Natural killer cell (primary cell): ENCODE measurements around the gene UTS2R. TPM values are rescaled to one million over a fixed set of nuclear protein-coding genes. Genes with fewer than 3 reads are reported as not detected.
A peak's percentile ranks its signal among the peaks of the same experiment; 100 is the strongest.

Experiments used
- ATAC-seq, 3 donors: fragments of 150-1000 bp in 2 of 3; fragments of 200-7000 bp in 1 of 3; cut with Tn5 transposase; 1 replicate in 1 of 3; 2 replicates in 2 of 3; pipeline ENCODE4 v1.10.0; 2021; ENCODE audit warnings: mild to moderate bottlenecking in 2 of 3, moderate library complexity in 2 of 3
- DNase-seq, 2 donors: peaks; one replicate each; pipeline versions ENCODE4 v3.0.0 to v3.0.0-alpha.2; 2013 to 2021; ENCODE audit warnings: mixed read lengths in 1 of 2
- H3K27ac ChIP-seq: one replicate; pipeline ENCODE4 v1.5.1; 2013; ENCODE audit warnings: mild to moderate bottlenecking, low read length
- H3K27me3 ChIP-seq: one replicate; pipeline ENCODE4 v1.6.1; 2013; ENCODE audit warnings: low read length; ENCODE audit not compliant: control insufficient read depth, insufficient read depth
- H3K36me3 ChIP-seq: one replicate; pipeline ENCODE4 v1.6.1; 2013; ENCODE audit warnings: low read length; ENCODE audit not compliant: control insufficient read depth, insufficient read depth
- H3K4me1 ChIP-seq: one replicate; pipeline ENCODE4 v1.6.1; 2013; ENCODE audit warnings: low read length; ENCODE audit not compliant: control insufficient read depth, insufficient read depth
- H3K4me3 ChIP-seq: one replicate; pipeline ENCODE4 v1.5.1; 2013; ENCODE audit warnings: low read length
- H3K9me3 ChIP-seq: one replicate; pipeline ENCODE4 v1.6.1; 2013; ENCODE audit warnings: low read length; ENCODE audit not compliant: control insufficient read depth, insufficient read depth
- H3K27ac Mint-ChIP-seq, 2 donors: one replicate each; pipeline ENCODE4 v1.8.0; 2022; ENCODE audit warnings: mild to moderate bottlenecking in 2 of 2, mixed read lengths in 2 of 2, moderate library complexity in 1 of 2
- H3K27me3 Mint-ChIP-seq, 2 donors: one replicate each; pipeline ENCODE4 v1.8.0; 2022; ENCODE audit warnings: low read depth in 2 of 2, mixed read lengths in 2 of 2
- H3K36me3 Mint-ChIP-seq: one replicate; pipeline ENCODE4 v1.8.0; 2022; ENCODE audit warnings: mixed read lengths
- H3K4me1 Mint-ChIP-seq, 2 donors: one replicate each; pipeline ENCODE4 v1.8.0; 2022; ENCODE audit warnings: mixed read lengths in 2 of 2
- H3K4me3 Mint-ChIP-seq: one replicate; pipeline ENCODE4 v1.8.0; 2022; ENCODE audit warnings: mild to moderate bottlenecking, moderate library complexity, mixed read lengths
- H3K9me3 Mint-ChIP-seq, 2 donors: one replicate each; pipeline ENCODE4 v1.8.0; 2022; ENCODE audit warnings: mixed read lengths in 2 of 2
- WGBS: methylation state at CpG from one replicate; pipeline ENCODE4 v1.1.7; 2013; ENCODE audit warnings: missing lambda C conversion rate; ENCODE audit not compliant: insufficient coverage; 5-methylcytosine and 5-hydroxymethylcytosine counted together
- intact Hi-C: fragments of 100-400 bp; cut with micrococcal nuclease; formaldehyde crosslinking; loops from one replicate; pipeline ENCODE4 v1.14.2; 2022
- total RNA-seq, 4 donors: library from RNA; stranded (reverse); fragments of 120-200 nt in 1 of 4; gene quantifications; one replicate each; pipeline versions ENCODE4 v1.2.3 to v1.2.4, GENCODE V29; 2013 to 2022
- TF ChIP-seq, protein P1 (sequence below): fragments of 200-600 bp; IDR thresholded peaks from one replicate; pipeline ENCODE4 v1.8.0; 2022; ENCODE audit warnings: antibody characterized with exemption

UTS2R gene
- total RNA-seq, 3 donors from 2014 or later (not counting 1 experiment from before 2014, with no cell fraction given), result 0.28 TPM; not detected in 2

DNA sequence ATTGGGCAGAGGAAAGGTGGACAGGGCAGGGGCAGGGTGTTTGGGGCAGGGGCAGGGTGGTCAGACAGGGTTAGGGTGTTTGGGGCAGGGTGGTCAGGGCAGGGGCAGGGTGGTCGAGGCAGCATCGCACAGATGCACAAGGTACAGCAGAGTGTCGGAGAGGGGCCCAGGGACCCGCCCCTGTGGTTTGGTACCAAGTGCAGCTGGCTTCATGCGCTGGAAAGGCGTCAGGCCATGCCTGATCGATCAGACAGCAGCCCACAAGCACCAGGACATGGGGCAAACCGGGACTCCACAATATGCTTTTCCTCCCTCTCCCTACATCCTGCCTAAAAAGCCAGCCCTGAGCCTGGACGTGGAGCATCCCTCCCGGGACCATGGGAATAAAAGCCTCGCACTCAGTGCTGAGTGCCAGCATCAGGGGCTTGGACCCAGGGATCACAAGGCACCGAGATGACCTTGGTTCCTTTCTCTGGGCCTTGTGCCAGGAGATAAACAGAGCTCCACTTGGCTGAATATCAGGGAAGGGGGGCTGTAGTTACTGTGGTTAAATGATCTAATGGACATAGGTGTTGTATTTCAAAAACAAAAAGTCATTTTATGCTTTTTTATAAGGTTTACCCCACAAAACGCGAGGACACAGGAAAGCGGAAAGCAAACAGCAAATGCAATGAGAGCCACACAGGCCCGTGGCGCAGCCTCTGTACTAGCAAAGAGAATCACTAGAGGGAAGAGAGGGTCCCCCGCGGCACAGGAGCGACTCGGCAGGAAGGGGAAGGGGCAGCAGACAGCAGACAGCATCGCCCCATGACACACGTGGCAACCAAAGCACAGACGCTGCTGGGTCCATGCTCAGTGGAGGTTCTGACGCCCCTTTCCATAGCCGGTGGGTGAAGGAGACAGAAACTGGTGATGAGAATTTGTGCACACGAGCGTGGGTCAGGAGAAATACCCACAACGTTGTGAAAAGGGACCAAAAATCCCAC, 41.3 kb downstream of the UTS2R start:
- 84% methylated on average over 26 of the region's 29 CpGs for WGBS
- TF ChIP-seq, protein P1, sequence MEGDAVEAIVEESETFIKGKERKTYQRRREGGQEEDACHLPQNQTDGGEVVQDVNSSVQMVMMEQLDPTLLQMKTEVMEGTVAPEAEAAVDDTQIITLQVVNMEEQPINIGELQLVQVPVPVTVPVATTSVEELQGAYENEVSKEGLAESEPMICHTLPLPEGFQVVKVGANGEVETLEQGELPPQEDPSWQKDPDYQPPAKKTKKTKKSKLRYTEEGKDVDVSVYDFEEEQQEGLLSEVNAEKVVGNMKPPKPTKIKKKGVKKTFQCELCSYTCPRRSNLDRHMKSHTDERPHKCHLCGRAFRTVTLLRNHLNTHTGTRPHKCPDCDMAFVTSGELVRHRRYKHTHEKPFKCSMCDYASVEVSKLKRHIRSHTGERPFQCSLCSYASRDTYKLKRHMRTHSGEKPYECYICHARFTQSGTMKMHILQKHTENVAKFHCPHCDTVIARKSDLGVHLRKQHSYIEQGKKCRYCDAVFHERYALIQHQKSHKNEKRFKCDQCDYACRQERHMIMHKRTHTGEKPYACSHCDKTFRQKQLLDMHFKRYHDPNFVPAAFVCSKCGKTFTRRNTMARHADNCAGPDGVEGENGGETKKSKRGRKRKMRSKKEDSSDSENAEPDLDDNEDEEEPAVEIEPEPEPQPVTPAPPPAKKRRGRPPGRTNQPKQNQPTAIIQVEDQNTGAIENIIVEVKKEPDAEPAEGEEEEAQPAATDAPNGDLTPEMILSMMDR, result no peak
- Histone ChIP-seq H3K36me3 (peaks cover 10% of the 10 kb centered on the region), H3K27ac (no peak overlapping the region), H3K4me1 (peaks cover 9% of the 10 kb centered on the region), H3K4me3 (no peak overlapping the region), H3K27me3 (no peaks in the 10 kb centered on the region), H3K9me3 (no peaks in the 10 kb centered on the region)
- Mint-ChIP-seq H3K27ac (no peak overlapping the region), H3K36me3 (no peaks in the 10 kb centered on the region), H3K9me3 (no peaks in the 10 kb centered on the region), H3K4me3 (no peak overlapping the region), H3K4me1 (peaks cover 15 to 16% of the 10 kb centered on the region in 2 donors), H3K27me3 (no peaks in the 10 kb centered on the region)
- intact Hi-C loops, result loop anchor here (10.0 kb wide), 1 partner anchor 168 kb away; no protein-coding TSS in a partner anchor
- no peak for ATAC-seq
- no peak for DNase-seq

DNA sequence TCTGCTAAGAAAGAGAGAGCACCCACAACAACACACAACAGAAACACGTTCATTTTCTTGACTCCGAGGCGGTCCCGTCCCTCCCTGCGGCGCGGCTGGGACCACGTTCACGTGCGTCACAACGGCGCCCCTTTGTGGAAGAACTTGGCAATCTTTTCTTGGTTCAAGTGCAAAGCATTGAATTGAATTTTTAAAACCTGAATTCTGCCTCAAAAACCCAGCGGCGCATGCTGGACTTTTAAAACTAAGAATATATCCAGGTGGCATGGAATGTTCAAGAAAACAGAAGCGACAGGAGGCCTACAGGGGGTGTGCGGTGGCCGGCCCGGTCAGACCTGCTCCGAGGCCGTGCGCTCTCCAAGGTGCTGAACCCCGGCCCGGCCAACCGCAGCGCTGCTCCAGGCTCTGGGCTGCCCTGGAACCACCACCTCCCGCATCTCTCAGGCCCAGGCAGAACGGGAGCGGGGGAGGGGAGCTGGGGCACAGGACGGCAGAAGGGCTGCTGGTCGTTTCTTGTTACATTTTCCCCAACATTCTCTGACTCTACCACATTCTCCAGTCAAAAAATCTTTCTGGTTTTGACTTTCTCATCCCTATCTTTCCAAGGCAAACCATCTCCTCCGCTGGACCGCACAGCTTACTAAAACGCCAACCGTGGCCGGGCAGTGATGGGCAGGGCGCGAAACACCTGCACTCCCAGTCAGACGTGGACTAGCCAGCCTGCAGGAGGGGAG, 43.1 kb downstream of the UTS2R start:
- DNase-seq (peak; percentile 64 to 82), ATAC-seq (peak; percentile 36 to 58 (median 39))
- H3K4me3 Mint-ChIP-seq, result peak overlapping the region; percentile 21

DNA sequence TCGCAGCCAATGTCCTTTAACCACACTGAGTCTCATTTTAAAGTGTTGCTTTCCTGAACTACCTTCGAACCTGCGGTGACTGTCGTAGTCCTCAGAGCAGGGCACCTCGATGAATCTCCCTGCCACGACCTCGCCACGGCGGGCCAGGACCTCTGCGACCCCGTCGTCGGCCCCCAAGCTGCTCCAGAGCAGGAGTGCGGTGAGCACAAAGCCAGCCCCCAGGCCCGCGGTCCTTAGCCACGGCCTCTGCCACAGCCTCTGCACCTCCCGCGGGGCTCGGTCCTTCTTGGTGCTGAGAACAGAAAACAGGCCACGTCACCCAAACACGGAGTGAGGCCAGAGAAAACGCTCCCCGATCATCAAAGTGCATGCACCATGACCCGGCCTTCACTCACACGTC, 43.8 kb downstream of the UTS2R start:
- WGBS, result 97% methylated on average over 26 of the region's 26 CpGs
- Histone ChIP-seq H3K36me3 (peaks cover 7% of the 10 kb centered on the region), H3K27ac (no peak overlapping the region), H3K4me1 (peaks cover 20% of the 10 kb centered on the region), H3K27me3 (no peaks in the 10 kb centered on the region), H3K9me3 (no peaks in the 10 kb centered on the region), H3K4me3 (no peak overlapping the region)
- H3K9me3 Mint-ChIP-seq, result no peaks in the 10 kb centered on the region
- no peaks in the 10 kb centered on the region for H3K36me3 Mint-ChIP-seq
- TF ChIP-seq, protein P1, result no peak
- no peak for DNase-seq
- H3K27me3 Mint-ChIP-seq, result no peaks in the 10 kb centered on the region
- intact Hi-C loops, result loop anchor here (5.0 to 10.0 kb wide), 2 partner anchors 63 to 171 kb away; no protein-coding TSS in a partner anchor
- no peak overlapping the region for H3K27ac Mint-ChIP-seq
- peaks cover 27 to 28% of the 10 kb centered on the region in 2 donors for H3K4me1 Mint-ChIP-seq
- peak overlapping the region; percentile 9 for H3K4me3 Mint-ChIP-seq
- ATAC-seq, result no peak

More for the DNA sequence above, 43.1 kb downstream of the UTS2R start:
- Mint-ChIP-seq H3K4me1 (peaks cover 21 to 22% of the 10 kb centered on the region in 2 donors), H3K36me3 (no peaks in the 10 kb centered on the region), H3K9me3 (no peaks in the 10 kb centered on the region), H3K27ac (no peak overlapping the region), H3K27me3 (no peaks in the 10 kb centered on the region)
- Histone ChIP-seq H3K4me3 (no peak overlapping the region), H3K9me3 (no peaks in the 10 kb centered on the region), H3K27me3 (no peaks in the 10 kb centered on the region), H3K27ac (no peak overlapping the region), H3K36me3 (peaks cover 10% of the 10 kb centered on the region), H3K4me1 (peaks cover 15% of the 10 kb centered on the region)
- 28% methylated on average over 38 of the region's 38 CpGs for WGBS
- intact Hi-C loops, result loop anchor here (5.0 to 10.0 kb wide), 2 partner anchors 62 to 170 kb away; no protein-coding TSS in a partner anchor
- TF ChIP-seq, protein P1, result peak; percentile 70
